GM23248 (cell line): ENCODE measurements around the gene ADGRD1. TPM values are rescaled to one million over a fixed set of nuclear protein-coding genes. Genes with fewer than 3 reads are reported as not detected.

Experiments
- DNase-seq: peaks from one replicate; pipeline ENCODE4 v3.0.0-alpha.2; 2015
- H2AFZ ChIP-seq: fragments of 200-600 bp; sonication (generic); 2 replicates; pipeline ENCODE4 v1.6.1; 2016; ENCODE audit warnings: antibody characterized with exemption
- H3F3A ChIP-seq: fragments of 200-600 bp; sonication (generic); 2 replicates; pipeline ENCODE4 v1.6.1; 2016; ENCODE audit warnings: mild to moderate bottlenecking, antibody characterized with exemption, mixed run types; ENCODE audit not compliant: insufficient read depth
- H3K27ac ChIP-seq: fragments of 200-600 bp; sonication (generic); 2 replicates; pipeline ENCODE4 v1.5.1; 2016; ENCODE audit warnings: mild to moderate bottlenecking
- H3K27me3 ChIP-seq: fragments of 200-600 bp; sonication (generic); replicated peaks from 2 replicates; pipeline ENCODE4 v1.6.1; 2016; ENCODE audit warnings: mild to moderate bottlenecking; ENCODE audit not compliant: insufficient read depth
- H3K36me3 ChIP-seq: fragments of 200-600 bp; sonication (generic); 2 replicates; pipeline ENCODE4 v1.6.1; 2016; ENCODE audit warnings: low read depth, mild to moderate bottlenecking
- H3K4me1 ChIP-seq: fragments of 200-600 bp; sonication (generic); 2 replicates; pipeline ENCODE4 v1.6.1; 2016; ENCODE audit warnings: mild to moderate bottlenecking; ENCODE audit not compliant: insufficient read depth
- H3K4me2 ChIP-seq: fragments of 200-600 bp; sonication (generic); one replicate; pipeline ENCODE4 v1.6.1; 2016; ENCODE audit warnings: mild to moderate bottlenecking; ENCODE audit not compliant: unreplicated experiment
- H3K4me3 ChIP-seq: fragments of 200-600 bp; sonication (generic); 2 replicates; pipeline ENCODE4 v1.5.1; 2016; ENCODE audit warnings: mild to moderate bottlenecking
- H3K79me2 ChIP-seq: fragments of 200-600 bp; sonication (generic); 2 replicates; pipeline ENCODE4 v1.6.1; 2016; ENCODE audit warnings: mild to moderate bottlenecking; ENCODE audit not compliant: insufficient read depth
- H3K9ac ChIP-seq: fragments of 200-600 bp; sonication (generic); 2 replicates; pipeline ENCODE4 v1.6.1; 2016; ENCODE audit warnings: mild to moderate bottlenecking
- H3K9me2 ChIP-seq: fragments of 200-600 bp; sonication (generic); 2 replicates; pipeline ENCODE4 v1.6.1; 2016; ENCODE audit warnings: mixed run types, mild to moderate bottlenecking, moderate library complexity; ENCODE audit not compliant: insufficient read depth
- H3K9me3 ChIP-seq: fragments of 200-600 bp; sonication (generic); one replicate; pipeline ENCODE4 v1.6.1; 2017; ENCODE audit warnings: low read depth
- H4K20me1 ChIP-seq: fragments of 200-600 bp; sonication (generic); 2 replicates; pipeline ENCODE4 v1.6.0; 2016; ENCODE audit not compliant: insufficient read depth
- EZH2 ChIP-seq: fragments of 200-600 bp; sonication (generic); IDR thresholded peaks from 2 replicates; pipeline ENCODE4 v1.6.1; 2018; ENCODE audit warnings: antibody characterized with exemption, mild to moderate bottlenecking; ENCODE audit not compliant: insufficient read depth, poor library complexity, severe bottlenecking
- EZH2phosphoT487 ChIP-seq: fragments of 200-600 bp; sonication (generic); IDR thresholded peaks from 2 replicates; pipeline ENCODE4 v1.6.1; 2018; ENCODE audit warnings: antibody characterized with exemption, moderate library complexity, mild to moderate bottlenecking, low read depth; ENCODE audit not compliant: insufficient read depth
- WGBS, 2 experiments: methylation state at CpG; one replicate each; pipeline ENCODE4 v1.1.6; 2015 to 2017; ENCODE audit warnings: low lambda C conversion rate in 2 of 2, low coverage in 1 of 2; ENCODE audit errors: missing lambda C conversion rate in 2 of 2; 5-methylcytosine and 5-hydroxymethylcytosine counted together
- in situ Hi-C: fragments of 300-500 bp; cut with MboI; formaldehyde crosslinking; loops from 2 replicates; pipeline ENCODE4 v1.15.0; 2020
- polyA plus RNA-seq: library from polyadenylated mRNA; unstranded; fragments of >200 nt; fragmentation: Nextera tagmentation; extraction: Ambion mirVana; gene quantifications from 2 replicates; pipeline ENCODE4 v1.2.1, GENCODE V29; 2016
- total RNA-seq: library from RNA; depleted of rRNA; stranded (reverse); fragments of >200 nt; shearing (Covaris generic); gene quantifications from 2 replicates; pipeline ENCODE4 v1.2.3, GENCODE V29; 2014

Gene ADGRD1
- total and polyA plus RNA-seq, 2 experiments from 2014 or later, result 7.9 to 11.2 TPM

- no peak for DNase-seq
- H3K79me2 ChIP-seq, result no peaks in the 10 kb centered on the region
- 7 to 12% methylated on average over 9 of the region's 9 CpGs for WGBS, 2 experiments
- peak overlapping the region; percentile 81 for H2AFZ ChIP-seq
- no peak for TF ChIP-seq EZH2phosphoT487
- no peaks in the 10 kb centered on the region for H4K20me1 ChIP-seq
- peak overlapping the region; percentile 81 for H3K4me2 ChIP-seq
- H3K27ac ChIP-seq, result no peak overlapping the region
- H3K27me3 ChIP-seq, result peaks cover 6% of the 10 kb centered on the region; the same call in 1 of the 2 replicates
- H3K36me3 ChIP-seq, result no peaks in the 10 kb centered on the region
- 0 out of 2 replicates have a peak, but pooled peaks cover 8% of the 10 kb centered on the region for H3K4me1 ChIP-seq
- H3K9ac ChIP-seq, result peak overlapping the region; percentile 55
- peak overlapping the region; percentile 69 for H3K4me3 ChIP-seq
- in situ Hi-C loops, result no loop called here
- H3K9me2 ChIP-seq, result no peaks in the 10 kb centered on the region
- no peaks in the 10 kb centered on the region for H3F3A ChIP-seq
- no peaks in the 10 kb centered on the region for H3K9me3 ChIP-seq
Measured at GRCh38 chr12:130954544-130954831, 781 bp downstream of the ADGRD1 start.

DNA sequence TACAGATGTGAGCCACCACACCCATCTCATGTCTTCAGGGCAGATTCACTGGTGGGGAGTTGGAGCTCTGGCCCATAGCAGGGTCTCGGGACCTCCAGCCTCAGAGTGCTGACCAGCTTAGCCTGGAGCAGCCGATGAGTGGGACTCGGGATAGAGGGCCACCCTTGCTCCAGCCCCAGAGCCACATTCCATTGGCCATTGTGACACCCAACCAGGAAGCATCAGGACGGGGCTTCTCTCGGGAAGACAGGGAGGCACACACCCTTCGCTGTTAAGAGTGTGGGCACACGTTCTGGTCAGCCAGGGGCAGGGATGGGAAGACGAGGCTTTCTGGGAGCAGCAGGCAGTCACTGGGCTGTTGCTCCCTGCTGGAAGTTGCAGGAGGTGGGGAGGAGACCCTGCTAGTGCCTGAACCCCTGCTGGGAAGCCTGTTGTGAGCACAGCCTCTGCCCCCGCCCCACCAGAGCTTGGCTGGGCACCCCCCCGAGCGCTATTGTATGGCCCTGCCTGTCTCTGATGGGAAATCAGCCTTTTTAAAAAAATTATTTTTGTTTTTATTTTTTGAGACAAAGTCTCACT lies 1.6 kb downstream of the ADGRD1 start:
- no peak overlapping the region for H3K9ac ChIP-seq
- H3K4me1 ChIP-seq, result 0 out of 2 replicates have a peak, but pooled peaks cover 8% of the 10 kb centered on the region
- H3K4me2 ChIP-seq, result peak overlapping the region; percentile 81
- peak; percentile 24 for DNase-seq
- no peak overlapping the region for H3K27ac ChIP-seq
- no peaks in the 10 kb centered on the region for H4K20me1 ChIP-seq
- 9 to 14% methylated on average over 11 of the region's 11 CpGs for WGBS, 2 experiments
- in situ Hi-C loops, result no loop called here
- no peaks in the 10 kb centered on the region for H3K9me2 ChIP-seq
- no peaks in the 10 kb centered on the region for H3K36me3 ChIP-seq
- H2AFZ ChIP-seq, result peak overlapping the region; percentile 38; the same call in 1 of the 2 replicates
- H3K79me2 ChIP-seq, result no peaks in the 10 kb centered on the region
- peak overlapping the region; percentile 69 for H3K4me3 ChIP-seq
- peaks cover 6% of the 10 kb centered on the region; the same call in 1 of the 2 replicates for H3K27me3 ChIP-seq
- H3K9me3 ChIP-seq, result no peaks in the 10 kb centered on the region
- H3F3A ChIP-seq, result no peaks in the 10 kb centered on the region
- no peak for TF ChIP-seq EZH2
- no peak for TF ChIP-seq EZH2phosphoT487

- TF ChIP-seq EZH2phosphoT487 (no peak), EZH2 (no peak)
- peaks cover 6% of the 10 kb centered on the region; the same call in 1 of the 2 replicates for H3K27me3 ChIP-seq
- H3K9me2 ChIP-seq, result no peaks in the 10 kb centered on the region
- H4K20me1 ChIP-seq, result no peaks in the 10 kb centered on the region
- H3K4me2 ChIP-seq, result no peak overlapping the region
- no peaks in the 10 kb centered on the region for H3K36me3 ChIP-seq
- in situ Hi-C loops, result no loop called here
- H3K9me3 ChIP-seq, result no peaks in the 10 kb centered on the region
- H3K27ac ChIP-seq, result no peak overlapping the region
- 48 to 52% methylated on average over 10 to 11 of the region's 11 CpGs for WGBS, 2 experiments
- H3F3A ChIP-seq, result no peaks in the 10 kb centered on the region
- H3K4me3 ChIP-seq, result no peak overlapping the region
- DNase-seq, result no peak
- H2AFZ ChIP-seq, result no peak overlapping the region
- no peaks in the 10 kb centered on the region for H3K79me2 ChIP-seq
- no peak overlapping the region for H3K9ac ChIP-seq
- H3K4me1 ChIP-seq, result 0 out of 2 replicates have a peak, but pooled peaks cover 8% of the 10 kb centered on the region
Measured at GRCh38 chr12:130956009-130956408, 2.3 kb downstream of the ADGRD1 start.

- Histone ChIP-seq H3K9ac (no peak overlapping the region), H3K4me2 (no peak overlapping the region), H3K4me3 (no peak overlapping the region), H3K4me1 (0 out of 2 replicates have a peak, but pooled peaks cover 8% of the 10 kb centered on the region), H3K27me3 (peaks cover 6% of the 10 kb centered on the region; the same call in 1 of the 2 replicates), H3F3A (no peaks in the 10 kb centered on the region), H3K79me2 (no peaks in the 10 kb centered on the region), H3K36me3 (no peaks in the 10 kb centered on the region), H4K20me1 (no peaks in the 10 kb centered on the region), H3K27ac (no peak overlapping the region), H3K9me2 (no peaks in the 10 kb centered on the region), H2AFZ (no peak overlapping the region), H3K9me3 (no peaks in the 10 kb centered on the region)
- TF ChIP-seq EZH2phosphoT487, result no peak
- no peak for DNase-seq
- in situ Hi-C loops, result no loop called here
- WGBS, 2 experiments, result 75 to 76% methylated on average over 14 of the region's 14 CpGs
Measured at GRCh38 chr12:130956456-130957303, 3.0 kb downstream of the ADGRD1 start.
